ENCODE measurements around the gene PTP4A1. TPM values are rescaled to one million over a fixed set of nuclear protein-coding genes. Genes with fewer than 3 reads are reported as not detected.

The PTP4A1 gene
- total RNA-seq, 1 experiment from 2014 or later = 80.1 TPM

DNA sequence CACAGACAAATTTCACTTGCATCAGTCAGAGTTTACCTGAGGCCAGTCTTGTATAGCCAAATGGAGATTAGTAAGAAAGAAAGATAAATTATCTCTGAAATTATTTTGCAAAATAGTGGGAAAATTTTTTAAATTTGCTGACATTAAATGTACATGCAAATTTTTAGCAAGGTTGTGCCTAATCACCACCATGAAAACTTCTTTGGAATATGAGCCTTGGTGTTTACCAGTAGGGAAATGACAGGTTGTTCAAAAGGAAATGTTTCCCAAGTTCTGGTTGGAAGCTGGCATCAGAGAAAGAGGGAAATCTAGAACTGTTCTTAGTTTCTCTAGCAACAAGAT, 34.4 kb upstream of the PTP4A1 start:
- ChIA-PET POLR2A (ENCODE audit: low non-redundant PET) (no interaction called here), CTCF (no interaction called here)
- TF ChIP-seq EZH2 (IDR thresholded peaks at IDR 0.05; ENCODE audit: borderline replicate concordance, low read depth, low read length, poor library complexity, severe bottlenecking) = no peak
- no peak for TF ChIP-seq CTCF (conservative IDR thresholded peaks at IDR 0.05; ENCODE audit: low read depth, low read length)
- Histone ChIP-seq H3K4me1 (ENCODE audit: insufficient read depth, low read length, poor library complexity, severe bottlenecking) (no peaks in the 10 kb centered on the region), H3K27ac (ENCODE audit: low read depth, low read length, poor library complexity, severe bottlenecking) (no peak overlapping the region), H3K36me3 (ENCODE audit: insufficient read depth, low read length, poor library complexity, severe bottlenecking) (no peaks in the 10 kb centered on the region), H3K27me3 (replicated peaks; ENCODE audit: insufficient read depth, low read depth, low read length, poor library complexity) (no peaks in the 10 kb centered on the region), H3K4me3 (ENCODE audit: low read depth, low read length, poor library complexity, severe bottlenecking) (no peak overlapping the region), H3K9me3 (ENCODE audit: low read depth, low read length, poor library complexity, severe bottlenecking) (no peaks in the 10 kb centered on the region)
- intact Hi-C loops (cut with micrococcal nuclease; ENCODE audit: unreplicated experiment) = no loop called here
- DNase-seq (ENCODE audit: low spot score) = no peak
- no TSS peak for BruUV-seq (replicated peaks)

DNA sequence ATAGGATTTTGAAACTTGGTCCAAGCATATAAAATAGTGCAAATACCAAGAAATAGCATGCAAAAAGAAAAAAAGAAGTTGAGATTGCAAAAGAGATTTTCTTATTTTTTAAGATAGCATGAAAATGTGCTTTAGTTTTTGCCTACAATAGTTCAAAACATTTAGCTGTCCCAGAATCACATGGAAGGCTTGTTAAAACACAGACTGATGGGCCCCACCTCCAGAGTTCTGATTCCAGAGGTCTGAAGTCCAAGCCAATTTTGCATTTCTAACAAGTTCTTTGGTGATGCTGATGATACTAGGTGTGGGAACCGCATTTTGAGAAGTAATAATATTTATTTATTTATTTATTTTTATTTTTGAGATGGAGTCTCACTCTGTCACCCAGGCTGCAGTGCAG, 33.7 kb upstream of the PTP4A1 start:
- TF ChIP-seq EZH2 (IDR thresholded peaks at IDR 0.05; ENCODE audit: borderline replicate concordance, low read depth, low read length, poor library complexity, severe bottlenecking) (no peak), CTCF (conservative IDR thresholded peaks at IDR 0.05; ENCODE audit: low read depth, low read length) (no peak)
- intact Hi-C loops (cut with micrococcal nuclease; ENCODE audit: unreplicated experiment) = no loop called here
- no peak overlapping the region for H3K27ac ChIP-seq (ENCODE audit: low read depth, low read length, poor library complexity, severe bottlenecking)
- BruUV-seq (replicated peaks) = no TSS peak
- ChIA-PET CTCF (no interaction called here), POLR2A (ENCODE audit: low non-redundant PET) (no interaction called here)
- no peak for DNase-seq (ENCODE audit: low spot score)
- H3K27me3 ChIP-seq (replicated peaks; ENCODE audit: insufficient read depth, low read depth, low read length, poor library complexity) = no peaks in the 10 kb centered on the region
- H3K4me3 ChIP-seq (ENCODE audit: low read depth, low read length, poor library complexity, severe bottlenecking) = no peak overlapping the region
- H3K9me3 ChIP-seq (ENCODE audit: low read depth, low read length, poor library complexity, severe bottlenecking) = no peaks in the 10 kb centered on the region
- H3K4me1 ChIP-seq (ENCODE audit: insufficient read depth, low read length, poor library complexity, severe bottlenecking) = no peaks in the 10 kb centered on the region
- H3K36me3 ChIP-seq (ENCODE audit: insufficient read depth, low read length, poor library complexity, severe bottlenecking) = no peaks in the 10 kb centered on the region

DNA sequence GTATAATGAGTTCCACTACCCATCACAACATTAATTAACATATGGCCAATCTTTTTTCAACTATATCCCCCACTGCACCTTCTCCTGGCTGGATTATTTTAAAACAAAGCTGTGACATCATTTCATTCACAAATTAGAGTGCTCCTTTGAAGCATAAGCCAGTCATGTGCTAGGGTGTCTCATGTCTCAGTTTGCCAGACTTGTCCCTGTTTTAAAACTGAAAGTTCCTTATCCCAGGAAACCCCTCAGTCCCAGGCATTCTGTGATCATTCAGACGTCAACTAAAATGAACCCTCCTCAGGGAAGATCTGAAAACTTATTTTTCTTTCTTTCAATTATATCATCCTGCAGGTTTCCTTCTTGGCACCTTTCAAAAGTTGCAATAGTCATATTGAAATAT, 29.3 kb upstream of the PTP4A1 start:
- intact Hi-C loops (cut with micrococcal nuclease; ENCODE audit: unreplicated experiment) = no loop called here
- no peak for DNase-seq (ENCODE audit: low spot score)
- CTCF ChIA-PET = no interaction called here
- POLR2A ChIA-PET (ENCODE audit: low non-redundant PET) = interaction anchor here (0.6 kb wide), 1 partner anchor 350 kb away, joined by 3 read pairs; no protein-coding TSS in a partner anchor
- no peak overlapping the region for H3K4me3 ChIP-seq (ENCODE audit: low read depth, low read length, poor library complexity, severe bottlenecking)
- BruUV-seq (replicated peaks) = no TSS peak
- H3K4me1 ChIP-seq (ENCODE audit: insufficient read depth, low read length, poor library complexity, severe bottlenecking) = peaks cover 3% of the 10 kb centered on the region
- H3K36me3 ChIP-seq (ENCODE audit: insufficient read depth, low read length, poor library complexity, severe bottlenecking) = no peaks in the 10 kb centered on the region
- H3K9me3 ChIP-seq (ENCODE audit: low read depth, low read length, poor library complexity, severe bottlenecking) = no peaks in the 10 kb centered on the region
- TF ChIP-seq CTCF (conservative IDR thresholded peaks at IDR 0.05; ENCODE audit: low read depth, low read length) = no peak
- no peak for TF ChIP-seq EZH2 (IDR thresholded peaks at IDR 0.05; ENCODE audit: borderline replicate concordance, low read depth, low read length, poor library complexity, severe bottlenecking)
- H3K27ac ChIP-seq (ENCODE audit: low read depth, low read length, poor library complexity, severe bottlenecking) = no peak overlapping the region
- no peaks in the 10 kb centered on the region for H3K27me3 ChIP-seq (replicated peaks; ENCODE audit: insufficient read depth, low read depth, low read length, poor library complexity)

All from A673 (cell line).